HG03565 (cell line): ENCODE data around the gene CEP43.

Source experiments
- ATAC-seq: cut with Tn5 transposase; IDR thresholded peaks from one replicate; pipeline ENCODE4 v1.9.1; 2021; ENCODE audit warnings: mild to moderate bottlenecking, moderate library complexity; ENCODE audit not compliant: unreplicated experiment

The CEP43 gene

GRCh38 chr6:166999145-166999883 is at the start of gene CEP43:
Gene CEP43 (plus strand): TSS chr6:166999397. CDS start chr6:166999413, 16 bp downstream.
- ATAC-seq: peak; percentile 91

GRCh38 chr6:166949528-166950442 is 49.4 kb upstream of the CEP43 start:
- ATAC-seq: no peak

GRCh38 chr6:166950443-166950821 is 48.8 kb upstream of the CEP43 start:
- peak; percentile 33 for ATAC-seq

GRCh38 chr6:166950892-166951669 is 48.1 kb upstream of the CEP43 start:
- peak; percentile 89 for ATAC-seq

GRCh38 chr6:166951670-166952060 is 47.5 kb upstream of the CEP43 start:
- ATAC-seq: no peak

GRCh38 chr6:166952121-166952520 is 47.1 kb upstream of the CEP43 start:
- no peak for ATAC-seq

- no peak for ATAC-seq
Observed at GRCh38 chr6:166952567-166953486, 46.4 kb upstream of the CEP43 start.

GRCh38 chr6:166954118-166954713 is 45.0 kb upstream of the CEP43 start:
- ATAC-seq: no peak

- ATAC-seq: no peak
Observed at GRCh38 chr6:166955121-166955864, 43.9 kb upstream of the CEP43 start.

GRCh38 chr6:166955865-166956443 is 43.2 kb upstream of the CEP43 start:
- peak; percentile 1 for ATAC-seq

- peak; percentile 49 for ATAC-seq
Observed at GRCh38 chr6:166956444-166957086, 42.6 kb upstream of the CEP43 start, which contains the start of gene RNASET2. Gene RNASET2 (minus strand): TSS chr6:166956550. CDS start chr6:166956182, 368 bp downstream.

- ATAC-seq: peak; percentile 26
Observed at GRCh38 chr6:166957087-166957804, 42.0 kb upstream of the CEP43 start.

GRCh38 chr6:166957805-166958076 is 41.5 kb upstream of the CEP43 start:
- no peak for ATAC-seq

GRCh38 chr6:166958926-166959861 is 40.0 kb upstream of the CEP43 start:
- no peak for ATAC-seq

- no peak for ATAC-seq
Observed at GRCh38 chr6:166959911-166960608, 39.1 kb upstream of the CEP43 start.

- ATAC-seq: no peak
Observed at GRCh38 chr6:166960609-166960978, 38.6 kb upstream of the CEP43 start.
